Fibroblast of upper back skin (primary cell): Measurements from ENCODE around the gene CLCN4.

Experiments
- DNase-seq: peaks from one replicate; pipeline ENCODE4 v3.0.0-alpha.2; 2013

The CLCN4 gene

DNA sequence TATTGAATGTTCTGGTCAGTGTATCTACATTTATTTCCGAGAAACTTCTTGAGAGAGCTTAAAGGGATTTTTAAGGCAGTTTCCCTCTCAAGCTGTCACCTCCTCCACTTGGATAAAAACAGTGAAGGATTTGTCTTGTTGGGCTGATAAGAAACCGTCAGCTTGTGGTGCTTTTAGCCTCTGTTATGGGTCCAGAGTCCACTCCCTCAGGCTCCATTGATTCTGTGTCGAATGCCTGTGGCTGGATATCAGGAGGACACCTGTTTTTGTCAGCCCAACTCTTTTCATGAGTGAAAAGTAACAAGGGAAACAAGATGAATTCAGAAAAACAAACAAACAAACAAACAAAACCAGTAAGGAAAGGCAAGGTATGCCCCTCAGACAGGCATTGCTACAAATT lies 12.4 kb downstream of the CLCN4 start:
- DNase-seq, result no peak

DNA sequence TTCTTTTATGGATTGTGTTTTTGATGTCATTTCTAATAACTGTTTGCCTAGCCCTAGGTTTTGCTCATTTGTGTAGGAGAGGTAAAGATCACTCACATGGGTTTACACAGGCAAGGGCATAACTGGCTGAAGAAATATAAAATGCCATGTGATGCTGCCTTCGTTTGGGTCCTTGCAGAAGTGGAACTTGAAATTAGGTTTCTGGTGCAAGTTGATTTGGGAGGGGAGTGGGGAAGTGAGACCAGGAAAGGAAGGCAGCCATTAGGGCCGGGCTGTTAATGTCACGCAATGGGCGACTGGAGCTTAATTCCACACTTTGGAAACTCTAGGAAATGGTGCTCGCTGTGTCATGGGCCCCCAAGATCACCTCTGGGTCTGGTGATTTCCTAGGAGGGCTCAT lies 14.5 kb downstream of the CLCN4 start:
- no peak for DNase-seq

DNA sequence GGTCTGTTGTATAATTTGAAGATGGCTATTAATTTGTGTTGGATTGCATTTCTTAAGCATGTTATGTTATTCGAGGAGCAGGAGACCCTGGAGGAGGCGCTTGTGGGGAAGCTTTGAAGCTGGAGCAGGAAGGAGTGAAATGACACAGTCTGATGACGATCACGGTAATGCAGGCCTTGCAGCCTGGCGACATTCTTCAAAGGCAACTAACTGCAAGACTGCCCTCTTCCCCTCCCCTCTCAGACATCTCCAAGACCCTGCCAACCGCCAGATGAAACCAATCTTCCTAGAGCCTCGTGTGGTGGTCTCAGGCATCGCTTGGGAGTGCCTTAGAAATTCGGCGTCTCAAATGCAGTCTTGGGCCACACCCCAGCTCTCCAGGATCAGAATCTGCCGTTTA lies 16.1 kb downstream of the CLCN4 start:
- DNase-seq, result no peak

DNA sequence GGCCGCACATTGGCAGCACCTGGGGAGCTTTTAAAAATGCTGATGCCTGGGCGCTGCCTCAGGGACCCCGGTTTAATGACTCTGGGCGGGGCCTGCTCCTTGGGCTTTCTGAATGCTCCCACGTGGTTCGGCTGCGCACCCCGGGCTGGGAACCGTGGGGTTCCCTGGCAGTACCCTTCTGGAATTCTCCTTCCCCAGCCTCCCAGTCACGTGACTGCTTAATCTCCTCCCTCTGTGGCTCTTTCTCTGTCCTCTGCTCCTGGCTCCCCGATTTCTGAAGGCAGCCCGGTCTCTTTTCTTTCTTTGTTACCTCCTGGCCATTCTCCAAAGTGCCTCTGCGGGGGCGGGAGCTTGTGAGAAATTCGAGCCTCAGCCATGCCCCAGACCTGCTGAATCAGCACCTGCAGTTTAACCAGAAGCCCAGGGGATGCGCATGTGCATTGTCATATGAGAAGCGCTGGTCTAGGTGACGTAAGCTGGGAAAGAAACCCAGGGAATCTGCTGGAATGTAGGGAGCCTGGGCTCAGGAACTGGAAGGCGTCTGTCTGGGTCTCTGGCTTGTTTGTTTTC lies 16.6 kb downstream of the CLCN4 start:
- peak; percentile 93 for DNase-seq

- DNase-seq, result no peak
Measured at GRCh38 chrX:10174051-10174450, 17.3 kb downstream of the CLCN4 start.

DNA sequence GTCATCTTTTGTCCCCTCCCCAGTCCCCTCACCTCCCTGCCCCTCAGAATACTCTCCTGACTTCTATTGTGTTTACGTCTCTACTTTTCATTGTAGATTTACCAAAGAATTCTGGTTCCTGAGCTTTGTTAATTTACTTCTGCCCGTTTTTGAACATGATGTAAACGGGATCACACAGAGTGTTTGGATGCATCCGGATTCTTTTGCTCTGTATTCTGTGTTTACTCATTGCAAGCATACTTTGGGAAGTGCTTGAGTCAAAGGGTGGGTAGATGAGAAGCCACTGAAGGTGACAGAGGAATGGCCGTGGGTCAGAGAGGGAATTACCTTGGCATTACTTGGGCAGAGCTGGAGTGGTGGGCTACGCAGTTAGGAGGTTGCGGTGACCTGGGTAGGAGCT lies 18.0 kb downstream of the CLCN4 start:
- no peak for DNase-seq

- peak; percentile 72 for DNase-seq
Measured at GRCh38 chrX:10175319-10175871, 18.6 kb downstream of the CLCN4 start.

DNA sequence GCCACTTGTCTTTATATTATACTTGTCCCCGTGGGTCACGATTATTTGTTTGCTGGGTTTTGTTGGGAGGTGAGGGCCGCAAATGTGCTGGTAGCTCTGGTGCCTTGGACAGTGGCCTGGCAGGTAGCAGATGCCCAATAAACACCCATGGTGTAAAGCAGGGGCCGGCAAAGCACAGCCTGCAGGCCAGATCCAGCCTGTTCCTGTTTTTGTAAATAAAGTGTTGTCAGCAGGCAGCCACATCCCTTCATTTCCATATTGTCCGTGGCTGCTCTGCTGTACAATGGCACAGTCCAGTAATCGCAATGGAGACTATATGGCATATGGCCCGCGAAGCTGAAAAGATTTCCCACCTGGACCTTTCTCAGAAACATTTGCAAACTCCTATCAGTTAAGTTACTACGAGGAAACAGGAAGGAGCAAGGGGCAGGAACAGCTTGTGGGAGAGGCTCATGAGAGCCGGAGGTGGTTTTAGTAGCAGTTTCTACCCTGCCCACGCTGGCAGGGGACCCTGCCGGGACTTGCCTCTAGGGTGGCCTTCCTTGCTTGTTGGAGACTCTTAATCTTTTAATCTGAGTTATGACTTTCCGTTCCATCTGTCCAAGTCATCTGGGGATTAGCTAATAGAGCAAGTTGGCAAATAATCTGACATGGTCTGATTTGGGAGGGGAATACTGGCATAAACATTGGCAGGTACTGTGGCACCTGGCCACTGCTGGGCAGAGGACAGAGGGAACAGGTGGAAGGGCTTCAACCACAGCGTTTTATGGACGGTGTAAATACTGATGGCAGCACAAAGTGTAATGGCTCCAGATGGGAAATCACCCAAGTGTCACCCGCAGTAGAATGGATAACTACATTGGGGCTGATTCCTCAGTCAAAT lies 19.6 kb downstream of the CLCN4 start:
- no peak for DNase-seq

- no peak for DNase-seq
Measured at GRCh38 chrX:10177004-10177396, 20.2 kb downstream of the CLCN4 start.

DNA sequence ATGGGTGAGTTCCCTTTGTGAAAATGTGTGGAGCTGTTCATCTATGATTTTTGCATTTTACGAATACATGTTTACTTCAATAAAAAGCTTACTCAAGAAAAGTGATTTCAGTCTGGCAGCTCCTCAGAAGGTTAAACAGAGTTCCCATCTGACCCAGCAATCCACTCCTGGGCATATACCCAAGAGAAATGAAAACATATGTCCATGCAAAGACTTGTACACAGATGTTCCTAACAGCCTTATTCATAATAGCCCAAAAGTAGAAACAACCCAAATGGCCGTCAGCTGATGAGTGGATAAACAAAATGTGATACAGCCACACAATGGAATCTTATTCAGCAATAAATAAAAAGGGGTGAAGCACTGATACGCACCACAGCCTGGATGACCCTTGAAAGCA lies 20.8 kb downstream of the CLCN4 start:
- peak; percentile 35 for DNase-seq

- DNase-seq, result no peak
Measured at GRCh38 chrX:10178866-10179463, 22.2 kb downstream of the CLCN4 start.

DNA sequence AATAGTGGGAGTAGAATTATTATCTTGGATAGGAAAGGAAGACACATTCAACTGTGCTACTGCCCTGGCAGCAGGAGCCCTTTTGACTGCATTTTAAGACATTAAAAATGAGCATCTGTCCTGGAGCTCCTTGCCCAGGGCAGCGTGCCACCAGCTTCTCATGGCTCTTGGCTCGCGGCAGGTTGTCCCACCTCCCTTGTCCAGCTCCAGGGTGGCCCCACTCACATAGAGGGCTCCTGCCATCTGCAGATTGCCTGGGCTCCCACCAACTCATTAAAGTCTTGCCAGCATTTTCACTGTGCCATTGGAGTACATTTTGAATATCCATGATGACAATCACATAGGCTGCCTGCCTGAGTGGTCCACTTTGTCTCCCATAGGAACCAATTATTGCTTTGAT lies 27.0 kb downstream of the CLCN4 start:
- DNase-seq, result no peak

- DNase-seq, result no peak
Measured at GRCh38 chrX:10184411-10184810, 27.6 kb downstream of the CLCN4 start.

GRCh38 chrX:10186355-10186754 lies 29.6 kb downstream of the CLCN4 start:
- no peak for DNase-seq

GRCh38 chrX:10187421-10187820 lies 30.6 kb downstream of the CLCN4 start:
- no peak for DNase-seq

DNA sequence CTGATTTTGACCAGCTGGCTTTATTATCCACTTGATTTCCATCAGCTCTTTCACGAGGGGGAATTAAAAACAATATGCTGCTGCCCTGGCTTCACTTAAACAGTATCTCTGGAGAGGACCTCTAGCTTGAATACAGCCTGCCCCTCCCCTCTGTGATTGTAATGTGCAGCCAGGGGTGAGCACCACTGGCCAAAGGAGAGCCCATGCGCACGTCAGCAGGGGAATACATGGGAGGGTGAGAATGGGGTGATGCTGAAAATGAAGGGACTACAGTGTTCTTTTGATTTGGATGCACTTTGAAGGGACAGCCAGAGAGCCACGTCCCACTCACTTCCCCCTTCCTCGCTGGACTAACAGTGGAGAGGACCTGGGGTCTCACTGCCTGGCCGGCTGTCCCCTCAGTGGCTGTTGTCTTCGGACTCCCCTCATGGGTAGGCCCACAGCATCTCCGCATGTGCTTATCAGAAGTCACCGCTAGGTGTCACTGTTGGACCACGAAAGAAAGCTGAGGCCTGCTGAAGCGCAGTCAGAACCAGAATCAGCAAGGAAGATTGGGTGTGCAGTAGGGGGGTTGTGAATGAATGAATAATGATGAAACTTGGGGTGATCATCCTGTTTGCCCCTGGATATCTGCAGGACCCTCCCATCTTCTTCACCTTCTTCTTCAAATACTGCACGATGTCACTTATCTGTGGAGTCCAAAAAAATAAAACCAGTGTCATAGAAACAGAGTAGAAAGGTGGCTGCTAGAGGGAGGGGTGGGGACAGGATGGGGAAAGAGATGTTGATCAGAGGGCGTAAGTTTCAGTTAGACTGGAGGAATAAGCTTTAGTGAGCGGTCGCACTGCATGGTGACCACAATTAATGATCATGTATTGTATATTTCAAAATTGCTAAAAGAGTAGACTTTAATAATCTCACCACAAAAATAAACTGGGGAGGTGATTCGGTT lies 32.8 kb downstream of the CLCN4 start:
- peak; percentile 59 for DNase-seq

DNA sequence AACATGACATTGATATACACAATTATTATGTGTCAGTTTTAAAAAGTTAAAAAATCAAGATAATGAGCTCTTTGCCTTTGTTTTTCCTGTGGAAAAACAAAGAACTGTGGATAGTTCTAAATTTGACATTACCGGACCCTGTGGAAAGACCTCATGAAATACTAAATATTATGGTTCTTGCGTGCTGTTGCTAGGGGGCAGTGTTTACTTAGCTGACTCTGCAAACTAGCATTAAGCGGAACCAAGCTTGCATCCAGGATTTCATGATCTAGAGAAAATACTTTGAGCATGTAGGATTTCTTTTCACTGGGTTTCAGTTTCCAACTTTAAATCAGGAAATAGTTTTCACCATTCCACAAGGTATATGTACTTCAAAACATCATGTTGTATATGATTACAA lies 33.6 kb downstream of the CLCN4 start:
- peak; percentile 73 for DNase-seq

- DNase-seq, result no peak
Measured at GRCh38 chrX:10193587-10193986, 36.8 kb downstream of the CLCN4 start.

DNA sequence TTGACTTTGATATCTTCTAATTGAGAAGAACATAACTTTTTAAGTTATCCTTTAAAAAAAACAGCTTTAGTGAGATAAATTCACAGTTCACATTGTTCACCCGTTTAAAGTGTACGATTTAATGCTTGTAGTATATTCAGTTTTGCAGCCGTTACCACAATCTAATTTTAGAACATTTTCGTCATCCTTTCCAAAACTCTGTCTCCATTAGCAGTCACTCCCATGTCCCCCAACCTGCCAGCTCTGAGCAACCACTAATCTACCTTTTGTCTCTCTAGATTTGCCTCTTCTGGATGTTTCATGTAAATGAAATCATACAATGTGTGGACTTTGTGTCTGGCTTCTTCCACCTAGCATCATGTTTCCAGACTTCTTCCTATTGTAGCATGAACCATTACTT lies 38.6 kb downstream of the CLCN4 start:
- DNase-seq, result no peak

- no peak for DNase-seq
Measured at GRCh38 chrX:10195947-10196346, 39.2 kb downstream of the CLCN4 start.

DNA sequence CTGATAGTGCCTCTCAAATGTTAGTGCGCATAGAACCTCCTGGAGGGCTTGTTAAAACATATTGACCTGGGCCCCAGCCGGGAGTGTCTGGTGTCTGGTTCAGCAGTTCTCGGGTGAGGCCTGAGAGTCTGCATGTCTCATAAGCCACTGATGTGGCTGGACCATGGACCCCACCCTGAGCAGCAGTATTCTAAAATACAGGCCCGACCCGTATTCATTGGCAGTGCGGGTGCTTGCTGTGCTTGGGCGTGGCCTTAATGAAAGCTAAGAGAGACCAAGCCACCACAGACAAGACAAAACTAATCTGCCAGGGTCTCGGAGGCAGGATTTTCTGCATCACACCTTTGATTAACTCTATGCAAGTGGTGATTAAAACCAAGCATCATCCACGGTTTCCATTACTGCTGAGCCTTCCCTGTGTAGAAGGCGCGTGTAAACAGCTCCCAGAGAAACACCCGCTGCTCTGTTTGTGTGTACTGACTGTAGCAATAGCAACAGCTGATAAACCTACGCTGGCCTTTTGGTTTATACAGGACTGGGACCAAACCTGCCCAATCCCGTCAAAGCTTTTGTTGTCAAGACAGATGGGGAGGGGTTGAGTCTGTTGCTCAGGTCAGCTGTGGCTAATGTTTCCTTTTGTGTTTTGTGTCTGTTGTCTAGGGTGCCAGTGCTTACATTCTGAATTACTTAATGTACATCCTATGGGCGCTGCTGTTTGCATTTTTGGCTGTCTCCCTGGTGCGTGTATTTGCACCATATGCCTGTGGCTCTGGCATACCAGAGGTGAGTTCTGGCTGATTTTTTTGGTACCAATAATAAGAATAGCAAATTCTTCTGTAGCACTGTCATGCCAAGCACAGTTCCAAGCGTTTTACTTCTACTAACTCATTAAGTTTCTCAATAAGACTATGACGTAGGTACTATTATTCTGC lies 40.8 kb downstream of the CLCN4 start:
- peak; percentile 28 for DNase-seq

DNA sequence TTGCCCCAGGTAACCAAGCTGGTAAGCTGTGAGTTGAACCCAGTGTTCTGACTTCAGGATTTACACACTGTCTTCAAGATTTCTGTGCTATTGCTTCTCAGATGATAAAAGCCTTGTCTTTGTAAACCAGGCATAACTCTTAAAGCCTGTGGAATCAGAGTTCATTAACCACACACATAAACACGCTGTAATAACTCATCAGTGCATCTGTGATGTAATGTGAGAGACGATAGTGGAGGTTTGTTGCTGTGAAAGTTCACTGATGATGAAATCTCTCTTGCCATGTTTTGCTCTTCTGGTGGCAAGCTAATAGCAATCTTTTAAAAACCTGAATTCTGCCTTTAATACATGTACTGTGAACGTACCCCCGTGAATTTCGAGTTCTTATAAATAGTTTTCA lies 41.5 kb downstream of the CLCN4 start:
- peak; percentile 31 for DNase-seq
